GM12892 (cell line): ENCODE measurements around the gene PADI2. TPM values are rescaled to one million over a fixed set of nuclear protein-coding genes. Genes with fewer than 3 reads are reported as not detected.
A peak's percentile ranks its signal among the peaks of the same experiment; 100 is the strongest.

Experiments
- DNase-seq: peaks from one replicate; pipeline ENCODE4 v3.0.0; 2011; ENCODE audit not compliant: insufficient read length
- FAIRE-seq: peaks from 2 replicates; lab custom pipeline; 2011; peaks lifted over from hg19 to GRCh38; lab: Jason Lieb, UNC
- POLR2A ChIP-seq: IDR thresholded peaks from 2 replicates; pipeline ENCODE4 v1.6.1; 2011; ENCODE audit warnings: low read depth, low read length, control low read depth
- POLR2AphosphoS5 ChIP-seq: IDR thresholded peaks from 2 replicates; pipeline ENCODE4 v1.6.1; 2011; ENCODE audit warnings: low read depth, low read length, control low read depth
- TAF1 ChIP-seq: IDR thresholded peaks from 2 replicates; pipeline ENCODE4 v1.6.1; 2011; ENCODE audit warnings: low read depth, mild to moderate bottlenecking, control low read depth, low read length, borderline replicate concordance
- polyA plus RNA-seq: library from polyadenylated mRNA; unstranded; fragments of >200 nt; gene quantifications from one replicate; pipeline ENCODE4 v1.2.1, GENCODE V29; 2012; ENCODE audit warnings: missing spikeins, inconsistent platforms; ENCODE audit not compliant: missing spikeins

PADI2 gene
- polyA plus RNA-seq = 2.3 TPM

DNA sequence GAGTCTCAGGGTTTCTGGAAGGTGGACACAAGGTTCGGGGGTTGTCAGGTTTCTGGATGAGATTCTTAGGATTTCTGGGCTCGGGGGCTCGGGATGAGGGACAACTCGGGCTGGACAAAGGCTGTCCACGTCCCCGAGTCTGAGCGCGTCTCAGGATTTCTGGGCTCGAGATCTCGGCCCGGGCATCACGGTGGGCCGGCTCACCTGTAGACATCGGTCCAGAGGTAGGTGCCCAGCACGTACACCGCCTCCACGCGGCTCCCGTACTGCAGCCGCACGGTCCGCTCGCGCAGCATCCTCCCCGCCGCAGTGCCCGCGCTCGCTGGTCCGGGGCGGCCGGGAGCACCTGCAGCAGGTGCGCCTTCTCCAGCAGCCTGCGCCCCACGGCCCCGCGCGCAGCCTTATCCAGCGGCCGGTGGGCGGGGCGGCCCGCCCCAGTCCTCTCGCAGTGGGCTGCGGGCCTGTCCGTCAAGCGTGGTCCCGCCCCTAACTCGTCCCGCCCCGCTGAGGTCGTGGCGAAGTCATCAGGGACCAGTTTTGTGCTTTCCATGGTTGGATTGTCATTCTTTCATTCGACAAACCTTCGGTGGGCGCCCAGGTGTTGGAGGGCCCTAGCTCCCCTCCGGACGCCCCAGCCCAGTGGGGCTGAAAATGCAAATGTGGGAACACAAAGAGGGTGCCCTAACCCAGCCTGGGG, at the start of gene PADI2:
Gene PADI2, minus strand, starts transcription at position 376 of the 697 bp plus-strand sequence. Its CDS starts 80 bp downstream, at position 296.
- TF ChIP-seq TAF1 = no peak
- DNase-seq (peak; percentile 89), FAIRE-seq (peak; percentile 97)

GRCh38 chr1:17168091-17168876, 49.0 kb upstream of the PADI2 start:
- TF ChIP-seq POLR2AphosphoS5 = no peak
- TF ChIP-seq POLR2A = no peak
- DNase-seq (no peak), FAIRE-seq (no peak)

DNA sequence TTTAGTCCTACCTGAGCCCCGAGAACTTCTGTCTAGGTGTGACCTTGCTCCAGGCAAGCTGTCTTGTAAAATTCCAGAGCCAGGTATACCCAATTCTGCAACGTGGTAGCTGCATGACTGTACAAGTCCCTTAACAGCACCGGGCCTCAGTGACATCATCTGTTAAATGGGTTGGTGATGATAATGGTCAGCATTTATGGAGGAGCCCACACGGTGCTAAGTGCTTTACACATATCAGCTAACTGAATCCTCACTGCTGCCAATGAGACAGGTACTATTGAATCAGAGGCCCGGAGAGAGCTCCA, 48.5 kb upstream of the PADI2 start:
- DNase-seq (no peak), FAIRE-seq (no peak)
- no peak for TF ChIP-seq TAF1
- TF ChIP-seq POLR2AphosphoS5 = no peak
- no peak for TF ChIP-seq POLR2A

DNA sequence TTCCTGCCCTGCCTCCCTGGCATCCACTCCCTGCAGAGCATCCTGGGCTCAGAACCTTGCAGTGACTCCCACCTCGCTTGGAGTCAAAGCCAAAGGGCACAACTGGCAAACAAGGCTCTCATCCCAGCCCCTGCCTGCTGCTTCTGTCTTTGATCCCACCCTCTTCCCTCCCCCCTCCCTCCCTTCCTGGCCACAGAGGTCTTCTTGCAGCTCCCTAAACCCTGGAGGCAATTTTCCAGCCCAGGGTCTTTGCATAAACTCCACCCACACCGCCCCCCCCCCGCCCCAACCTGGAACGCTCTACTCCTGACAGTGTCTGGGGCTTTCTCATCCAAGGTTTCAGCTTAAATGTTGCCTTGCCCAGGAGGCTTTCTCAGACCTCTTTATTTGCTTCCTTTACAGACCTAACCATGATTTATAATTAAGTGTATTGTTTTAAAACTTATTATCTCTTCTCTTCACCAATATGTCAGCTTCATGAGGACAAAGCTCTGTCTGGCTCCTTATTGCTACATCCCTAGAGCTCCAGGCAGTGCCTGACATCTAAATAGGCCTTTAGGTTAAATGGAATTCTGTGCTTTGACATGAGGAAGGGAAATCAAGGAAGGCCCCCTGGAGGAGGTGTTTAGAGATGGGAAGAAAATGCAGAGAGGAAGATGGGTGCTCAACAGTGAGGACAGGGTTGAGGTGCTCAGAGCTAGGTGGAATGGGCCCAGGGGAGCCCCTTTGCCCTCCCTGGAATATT, 48.0 kb upstream of the PADI2 start:
- FAIRE-seq = no peak
- TF ChIP-seq TAF1 (no peak), POLR2AphosphoS5 (no peak), POLR2A (no peak)
- no peak for DNase-seq

- DNase-seq = no peak
- TF ChIP-seq POLR2A = no peak
- TF ChIP-seq TAF1 = no peak
- TF ChIP-seq POLR2AphosphoS5 = no peak
- FAIRE-seq = no peak
Measured at GRCh38 chr1:17165823-17166222, 46.6 kb upstream of the PADI2 start.

DNA sequence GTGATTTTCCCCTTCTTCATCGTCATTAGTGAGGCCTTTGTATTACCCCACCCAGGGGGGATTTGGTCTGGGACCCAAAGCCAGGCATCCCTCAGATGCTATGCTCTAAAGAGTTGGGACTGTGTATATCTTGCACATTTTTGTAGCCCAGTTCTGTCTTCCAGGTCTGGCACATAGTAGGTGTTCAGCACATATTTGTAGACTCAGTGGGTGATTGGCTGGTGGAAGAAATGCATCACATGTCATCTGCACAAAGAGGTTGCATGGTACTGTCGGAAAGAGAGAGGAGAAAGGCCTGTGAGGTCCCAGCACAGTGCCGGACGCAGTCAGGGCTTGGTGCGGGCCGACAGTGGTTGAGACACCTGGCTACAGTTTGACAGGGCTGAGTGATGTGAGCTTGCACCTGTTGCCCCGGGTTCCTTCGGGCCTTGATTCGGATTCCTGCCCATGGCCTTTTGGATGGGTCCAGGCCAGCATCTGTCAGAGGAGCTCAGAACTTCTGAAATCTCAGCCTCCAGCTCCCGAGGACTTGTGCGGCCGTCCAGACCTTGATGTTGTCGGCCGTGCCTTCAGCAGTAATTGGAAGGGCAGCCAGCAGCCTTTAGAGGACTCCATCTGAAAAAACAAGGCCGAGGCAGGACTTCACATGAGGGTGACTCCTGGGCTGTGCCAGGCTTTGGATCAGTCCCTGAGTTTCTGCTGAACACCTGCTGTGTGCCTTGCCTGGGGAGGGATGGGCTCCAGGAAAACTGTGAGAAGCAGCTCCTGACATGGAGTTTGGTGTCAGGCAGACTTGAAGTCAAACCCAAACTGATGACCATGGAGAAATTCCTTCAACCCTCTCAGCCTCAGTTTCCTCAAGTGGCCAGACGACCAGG, 44.8 kb upstream of the PADI2 start:
- no peak for FAIRE-seq
- no peak for DNase-seq
- TF ChIP-seq POLR2AphosphoS5 (no peak), TAF1 (no peak), POLR2A (no peak)

- FAIRE-seq (no peak), DNase-seq (no peak)
- TF ChIP-seq TAF1 (no peak), POLR2AphosphoS5 (no peak), POLR2A (no peak)
Measured at GRCh38 chr1:17163371-17163770, 44.1 kb upstream of the PADI2 start.

DNA sequence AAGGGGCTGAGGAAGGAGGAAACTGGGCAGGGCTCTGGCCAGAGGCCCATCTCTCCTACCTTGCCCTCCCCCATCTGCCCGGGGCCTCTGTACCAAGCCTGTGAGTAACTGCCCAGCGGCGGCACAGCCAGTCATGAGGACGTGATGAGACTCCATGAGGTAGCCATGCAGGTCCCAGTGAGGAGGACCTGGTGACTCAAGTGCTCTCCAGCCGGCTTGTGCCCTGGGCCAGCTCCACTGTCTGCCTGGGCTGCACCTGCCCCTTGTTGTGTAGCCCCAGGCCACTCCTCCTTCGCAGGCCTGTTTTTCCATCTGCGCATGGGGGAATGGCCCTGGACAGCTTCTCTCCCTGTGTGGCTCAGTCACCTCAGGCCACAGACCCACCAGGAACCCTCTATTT, 43.7 kb upstream of the PADI2 start:
- TF ChIP-seq TAF1 = no peak
- TF ChIP-seq POLR2AphosphoS5 = no peak
- DNase-seq (no peak), FAIRE-seq (no peak)

GRCh38 chr1:17161926-17162800, 42.9 kb upstream of the PADI2 start:
- DNase-seq (no peak), FAIRE-seq (no peak)
- TF ChIP-seq POLR2AphosphoS5 (no peak), POLR2A (no peak), TAF1 (no peak)

GRCh38 chr1:17161137-17161740, 42.0 kb upstream of the PADI2 start:
- TF ChIP-seq TAF1 (no peak), POLR2A (no peak), POLR2AphosphoS5 (no peak)
- FAIRE-seq = peak; percentile 67
- DNase-seq = no peak

GRCh38 chr1:17158961-17159360, 39.7 kb upstream of the PADI2 start:
- TF ChIP-seq TAF1 (no peak), POLR2A (no peak)
- FAIRE-seq = no peak
- DNase-seq = no peak
